Fibroblast of the aortic adventitia (primary cell): ENCODE data around the gene RTF2. TPM values are rescaled to one million over a fixed set of nuclear protein-coding genes. Genes with fewer than 3 reads are reported as not detected.

Experiments
- DNase-seq: peaks from one replicate; pipeline ENCODE4 v3.0.0-alpha.2; 2010; ENCODE audit warnings: low read depth
- H3K4me3 ChIP-seq: 2 replicates; pipeline ENCODE4 v1.5.1; 2011; ENCODE audit warnings: low read depth, mild to moderate bottlenecking, control low read depth, low read length, moderate library complexity
- CTCF ChIP-seq: IDR thresholded peaks from 2 replicates; pipeline ENCODE4 v1.5.1; 2011; ENCODE audit warnings: mild to moderate bottlenecking, low read length, control low read depth, inconsistent platforms; ENCODE audit not compliant: insufficient read depth
- total RNA-seq: library from RNA; depleted of rRNA; stranded (reverse); fragments of >200 nt; gene quantifications from 2 replicates; pipeline ENCODE4 v1.2.3, GENCODE V29; 2012; ENCODE audit warnings: low replicate concordance

The RTF2 gene
- total RNA-seq, 1 donor = 61.5 TPM

- TF ChIP-seq CTCF = peak; percentile 55
- H3K4me3 ChIP-seq = no peak overlapping the region
- DNase-seq = no peak
Measured at GRCh38 chr20:56504373-56505005, 36.1 kb downstream of the RTF2 start.

- no peak for TF ChIP-seq CTCF
- no peak for DNase-seq
- no peak overlapping the region for H3K4me3 ChIP-seq
Measured at GRCh38 chr20:56506103-56506502, 37.7 kb downstream of the RTF2 start.

DNA sequence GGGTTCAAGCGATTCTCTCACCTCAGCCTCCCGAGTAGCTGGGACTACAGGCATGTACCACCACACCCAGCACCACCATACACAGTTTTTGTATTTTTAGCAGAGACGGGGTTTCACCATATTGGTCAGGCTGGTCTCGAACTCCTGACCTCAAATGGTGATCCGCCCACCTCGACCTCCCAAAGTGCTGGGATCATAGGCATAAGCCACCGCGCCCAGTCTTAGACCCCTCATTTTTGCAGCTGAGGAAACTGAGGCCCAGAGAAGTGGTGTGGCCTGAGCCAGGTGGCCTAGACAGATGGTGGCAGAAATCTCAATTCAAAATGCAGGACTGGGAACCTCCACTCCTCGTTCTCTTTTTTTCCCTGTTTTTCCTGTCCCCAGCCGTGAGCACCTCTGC, 43.5 kb downstream of the RTF2 start:
- no peak for TF ChIP-seq CTCF
- H3K4me3 ChIP-seq = no peak overlapping the region
- DNase-seq = no peak

DNA sequence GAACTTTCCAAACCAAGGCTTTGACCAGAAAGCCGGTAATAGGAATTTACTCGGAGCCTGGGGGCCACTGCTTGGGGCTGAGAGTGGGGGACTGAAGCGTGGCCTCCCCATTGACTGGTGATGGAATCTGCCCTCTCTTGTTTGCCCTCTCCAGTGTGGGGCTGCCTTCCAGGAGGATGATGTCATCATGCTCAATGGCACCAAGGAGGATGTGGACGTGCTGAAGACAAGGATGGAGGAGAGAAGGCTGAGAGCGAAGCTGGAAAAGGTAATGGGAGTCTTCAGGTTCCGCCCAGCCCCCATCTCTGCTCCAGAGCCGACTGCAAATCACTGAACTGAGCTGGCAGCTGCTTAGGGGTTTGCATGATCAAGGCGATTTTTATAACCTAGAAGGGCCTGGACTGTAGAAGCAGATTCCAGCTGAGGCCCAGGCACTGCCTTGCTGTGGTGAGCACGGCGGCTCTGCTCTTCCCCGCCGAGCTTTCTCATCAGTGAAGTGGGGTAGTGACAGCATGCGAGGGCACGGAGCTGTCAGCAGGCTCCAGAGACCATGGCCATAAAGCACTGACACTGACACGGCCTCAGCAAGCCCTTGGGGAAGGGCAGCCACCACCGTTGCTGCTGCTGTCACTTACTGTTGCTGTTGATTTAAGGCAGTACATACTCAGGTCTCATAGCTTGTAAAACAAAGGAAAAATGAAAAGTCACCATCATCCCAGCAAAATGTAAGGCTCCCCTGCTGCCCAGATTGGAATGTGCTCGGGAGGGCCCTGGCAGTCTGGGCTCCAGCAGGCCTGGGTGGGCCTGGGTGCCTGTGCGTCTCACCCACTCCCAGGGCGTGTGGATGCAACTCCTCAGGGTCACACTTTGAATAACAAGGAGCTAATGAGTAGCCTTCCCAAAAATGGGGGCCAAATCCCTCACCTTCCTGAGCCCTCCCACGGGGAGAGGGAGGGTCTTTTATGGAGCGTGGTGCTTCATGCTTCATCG, 45.0 kb downstream of the RTF2 start:
- no peak for TF ChIP-seq CTCF
- no peak overlapping the region for H3K4me3 ChIP-seq
- DNase-seq = no peak

GRCh38 chr20:56516631-56517030, 48.2 kb downstream of the RTF2 start:
- no peak for DNase-seq
- no peak overlapping the region for H3K4me3 ChIP-seq

GRCh38 chr20:56517211-56517610, 48.8 kb downstream of the RTF2 start:
- DNase-seq = no peak
- H3K4me3 ChIP-seq = no peak overlapping the region
- no peak for TF ChIP-seq CTCF

More at GRCh38 chr20:56516631-56517030, 48.2 kb downstream of the RTF2 start:
- no peak for TF ChIP-seq CTCF
